ENCODE measurements around the gene LSM5. TPM values are rescaled to one million over a fixed set of nuclear protein-coding genes. Genes with fewer than 3 reads are reported as not detected.

The LSM5 gene
- total RNA-seq, 3 donors from 2014 or later, result 118 to 123 (median 120) TPM

DNA sequence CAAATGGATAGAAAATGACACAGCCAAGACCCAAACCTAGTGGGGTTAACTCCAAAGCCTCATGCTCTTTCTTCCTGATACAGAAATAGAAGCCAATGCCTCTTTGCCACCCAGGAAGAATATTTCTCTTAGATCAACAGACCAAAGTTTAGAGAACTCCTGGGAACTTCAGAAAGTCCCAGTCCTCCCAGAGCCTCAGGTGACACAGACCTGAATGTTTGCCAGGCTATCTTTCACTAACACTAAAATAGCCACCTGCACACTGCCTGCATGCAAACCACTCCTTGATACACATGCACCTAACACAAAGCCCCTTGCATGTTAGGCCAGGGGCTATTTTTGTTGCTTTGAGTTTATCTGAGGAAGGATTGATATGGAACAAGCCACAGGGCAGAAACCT lies 27.7 kb downstream of the LSM5 start:
- no peaks in the 10 kb centered on the region for H3K4me1 Mint-ChIP-seq (ENCODE audit: low read depth)
- no peaks in the 10 kb centered on the region for H3K27me3 Mint-ChIP-seq (ENCODE audit: low read depth)
- no peak for DNase-seq
- no peak overlapping the region for H3K4me3 Mint-ChIP-seq
- ATAC-seq, result no peak
- no peaks in the 10 kb centered on the region for H3K36me3 Mint-ChIP-seq (ENCODE audit: insufficient read depth)
- no peaks in the 10 kb centered on the region for H3K9me3 Mint-ChIP-seq

DNA sequence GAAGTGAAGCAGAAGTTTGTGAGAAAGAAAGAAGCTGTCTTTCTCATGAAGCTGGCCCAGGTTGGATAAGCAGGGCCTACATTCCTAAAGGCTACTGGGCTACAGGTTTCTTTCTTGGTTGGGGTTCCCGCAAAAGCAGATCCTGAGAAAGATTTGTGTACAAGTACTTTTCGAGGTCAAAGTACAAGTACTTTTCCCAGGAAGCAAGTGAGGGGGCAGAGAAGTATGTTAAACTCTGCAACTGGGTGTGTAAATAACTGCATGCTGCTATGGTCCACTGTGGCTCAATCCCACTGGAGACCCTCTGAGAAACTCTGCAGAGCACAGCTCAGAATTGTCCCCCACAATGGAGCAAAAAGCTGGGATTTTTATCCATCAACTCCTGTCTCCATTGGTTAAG lies 28.7 kb downstream of the LSM5 start:
- H3K9me3 Mint-ChIP-seq, result no peaks in the 10 kb centered on the region
- H3K4me1 Mint-ChIP-seq (ENCODE audit: low read depth), result no peaks in the 10 kb centered on the region

DNA sequence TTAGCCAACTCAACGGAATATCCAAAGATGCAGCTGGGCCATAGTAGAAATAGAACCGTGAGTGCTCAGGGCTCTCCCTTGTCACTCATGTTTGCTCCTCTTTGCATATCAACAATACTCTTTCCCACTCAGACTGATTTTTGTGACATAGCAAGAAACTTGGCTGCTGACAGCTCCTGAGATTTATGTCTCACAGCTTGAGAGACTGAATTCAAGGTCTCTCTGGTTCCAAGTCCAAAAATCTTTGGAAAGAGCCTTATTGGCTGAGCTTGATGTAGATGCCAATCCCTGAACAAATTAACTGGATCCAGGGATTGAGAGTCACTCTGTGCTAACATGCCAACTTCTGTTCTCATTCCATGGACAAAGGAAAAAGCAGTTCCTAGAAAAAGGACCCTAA lies 30.4 kb downstream of the LSM5 start:
- ATAC-seq (no peak), DNase-seq (no peak)
- H3K4me3 Mint-ChIP-seq, result no peak overlapping the region
- H3K9me3 Mint-ChIP-seq, result no peaks in the 10 kb centered on the region
- H3K4me1 Mint-ChIP-seq (ENCODE audit: low read depth), result no peaks in the 10 kb centered on the region
- peaks cover 9% of the 10 kb centered on the region for H3K27me3 Mint-ChIP-seq (ENCODE audit: low read depth)
- no peaks in the 10 kb centered on the region for H3K36me3 Mint-ChIP-seq (ENCODE audit: insufficient read depth)

More for the DNA sequence above, 28.7 kb downstream of the LSM5 start:
- DNase-seq (no peak), ATAC-seq (no peak)
- Mint-ChIP-seq H3K4me3 (no peak overlapping the region), H3K36me3 (ENCODE audit: insufficient read depth) (no peaks in the 10 kb centered on the region), H3K27me3 (ENCODE audit: low read depth) (peaks cover 6% of the 10 kb centered on the region)

DNA sequence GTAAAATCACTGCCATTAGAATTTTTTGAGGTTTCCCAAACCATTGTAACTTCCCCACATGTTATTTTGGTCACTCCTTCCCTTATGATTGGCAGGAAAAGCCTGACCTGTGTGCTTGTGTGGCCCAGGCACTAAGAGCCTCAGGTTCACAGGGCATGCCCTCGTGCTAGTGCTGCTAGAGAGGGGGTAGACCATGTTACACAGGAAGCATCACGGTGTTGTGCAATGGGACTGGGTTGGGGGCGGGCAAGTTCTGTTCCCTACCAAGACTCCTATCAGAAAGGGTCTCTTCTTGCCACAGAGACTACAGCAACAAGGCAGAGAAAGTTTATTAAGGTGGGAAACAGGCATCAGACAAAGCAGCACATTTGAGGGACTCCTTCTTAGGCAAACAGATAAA lies 32.2 kb downstream of the LSM5 start:
- Mint-ChIP-seq H3K4me3 (no peak overlapping the region), H3K4me1 (ENCODE audit: low read depth) (no peaks in the 10 kb centered on the region)
- DNase-seq, result no peak

DNA sequence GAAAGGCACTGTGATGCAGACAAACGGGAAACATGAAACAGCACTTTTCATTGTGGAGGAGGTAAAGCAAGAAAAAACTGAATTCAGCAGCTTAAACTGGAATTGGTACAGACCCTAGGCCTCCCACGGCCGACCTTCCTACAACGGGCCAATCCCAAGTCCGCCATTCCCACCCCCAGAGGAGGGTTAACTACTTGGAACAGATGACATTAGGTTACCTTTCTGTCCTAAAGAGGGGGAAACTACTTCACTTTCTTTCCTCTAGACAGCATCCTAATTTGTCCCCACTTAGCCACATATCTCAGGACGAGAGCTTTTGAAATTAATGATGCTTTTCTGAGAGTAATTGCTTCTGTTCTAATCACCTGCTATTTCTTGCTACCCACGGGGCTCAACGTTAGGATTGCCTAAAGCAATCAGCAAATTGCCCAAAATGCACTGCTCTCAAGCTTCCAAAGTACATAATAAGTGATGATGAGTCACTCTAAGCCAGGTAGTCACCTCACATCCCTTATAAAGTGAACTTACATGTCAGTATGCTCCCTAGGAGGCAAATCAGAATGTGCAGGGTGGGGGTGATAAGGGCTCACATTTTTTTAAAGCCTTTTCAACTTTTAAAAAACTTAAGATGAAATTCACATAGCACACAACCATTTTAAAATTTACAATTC lies 36.7 kb downstream of the LSM5 start:
- H3K9me3 Mint-ChIP-seq, result no peaks in the 10 kb centered on the region
- peaks cover 16% of the 10 kb centered on the region for H3K27me3 Mint-ChIP-seq (ENCODE audit: low read depth)
- H3K4me1 Mint-ChIP-seq (ENCODE audit: low read depth), result no peaks in the 10 kb centered on the region
- ATAC-seq (no peak), DNase-seq (no peak)
- H3K36me3 Mint-ChIP-seq (ENCODE audit: insufficient read depth), result no peaks in the 10 kb centered on the region
- no peak overlapping the region for H3K4me3 Mint-ChIP-seq

More for the DNA sequence above, 32.2 kb downstream of the LSM5 start:
- no peaks in the 10 kb centered on the region for H3K9me3 Mint-ChIP-seq
- H3K36me3 Mint-ChIP-seq (ENCODE audit: insufficient read depth), result no peaks in the 10 kb centered on the region
- no peak for ATAC-seq
- peaks cover 14% of the 10 kb centered on the region for H3K27me3 Mint-ChIP-seq (ENCODE audit: low read depth)

DNA sequence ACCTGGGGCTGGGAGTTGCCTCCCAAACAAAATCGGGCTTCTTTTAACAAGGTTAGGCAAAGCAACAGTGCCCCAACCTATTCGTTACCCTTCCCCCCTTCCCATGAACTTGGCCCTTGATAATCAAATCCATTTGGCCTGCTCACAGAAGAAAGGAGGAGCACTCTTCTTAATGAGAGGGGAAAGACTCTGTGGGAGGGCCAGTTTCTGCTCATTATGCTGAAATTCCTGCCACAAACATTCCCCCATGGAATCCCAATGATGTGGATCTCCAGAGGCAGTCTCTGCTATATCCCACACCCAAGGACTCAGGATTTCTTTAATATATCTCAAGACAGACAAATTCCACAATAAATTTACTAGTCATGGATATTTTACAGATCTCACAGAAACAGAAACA lies 43.0 kb downstream of the LSM5 start:
- no peaks in the 10 kb centered on the region for H3K9me3 Mint-ChIP-seq
- no peak overlapping the region for H3K4me3 Mint-ChIP-seq
- H3K4me1 Mint-ChIP-seq (ENCODE audit: low read depth), result no peaks in the 10 kb centered on the region
- peaks cover 8% of the 10 kb centered on the region for H3K27me3 Mint-ChIP-seq (ENCODE audit: low read depth)
- H3K36me3 Mint-ChIP-seq (ENCODE audit: insufficient read depth), result no peaks in the 10 kb centered on the region
- ATAC-seq (no peak), DNase-seq (no peak)

DNA sequence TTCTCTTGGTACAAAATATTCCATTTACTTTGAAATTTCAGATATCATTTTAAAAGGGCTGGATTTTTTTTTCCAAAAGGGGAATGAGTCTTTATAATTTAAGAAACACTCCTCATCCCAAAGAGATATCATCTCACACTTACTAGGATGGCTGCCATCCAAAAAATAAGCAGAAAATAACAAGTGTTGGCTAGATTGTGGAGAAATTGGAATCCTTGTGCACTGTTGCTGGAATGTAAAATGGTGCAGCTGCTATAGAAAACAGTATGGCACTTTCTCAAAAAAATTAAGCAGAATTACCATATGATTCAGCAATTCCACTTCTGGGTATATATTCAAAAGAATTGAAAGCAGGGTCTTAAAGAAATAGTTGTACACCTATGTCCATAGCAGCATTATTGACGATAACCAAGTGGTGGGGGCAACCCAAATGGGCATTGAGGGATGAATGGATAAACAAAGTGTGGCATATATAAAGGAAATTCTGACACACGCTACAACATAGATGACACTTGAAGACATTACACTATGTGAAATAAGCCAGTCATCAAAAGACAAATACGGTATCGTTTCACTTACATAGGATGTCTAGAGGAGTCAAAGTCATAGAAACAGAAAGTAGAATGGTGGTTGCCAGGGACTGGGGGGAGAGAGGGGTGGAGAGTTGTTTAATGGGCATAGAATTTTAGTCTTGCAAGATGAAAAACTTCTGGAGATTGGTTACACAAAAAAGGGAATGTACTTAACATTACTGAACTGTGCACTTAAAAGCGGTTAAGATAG lies 53.8 kb downstream of the LSM5 start:
- peaks cover 18% of the 10 kb centered on the region for H3K27me3 Mint-ChIP-seq (ENCODE audit: low read depth)
- no peaks in the 10 kb centered on the region for H3K9me3 Mint-ChIP-seq
- no peaks in the 10 kb centered on the region for H3K4me1 Mint-ChIP-seq (ENCODE audit: low read depth)
- ATAC-seq (no peak), DNase-seq (no peak)
- no peak overlapping the region for H3K4me3 Mint-ChIP-seq
- H3K36me3 Mint-ChIP-seq (ENCODE audit: insufficient read depth), result no peaks in the 10 kb centered on the region

Other genes starting within 250 kb of the LSM5 start
- 10 to 100 TPM; 51.0 to 59.3 (median 52.7) TPM for gene AVL9, start 5.1 kb upstream of the LSM5 start, total RNA-seq